CD1c-positive myeloid dendritic cell (primary cell): ENCODE data around the gene LINGO1.

ENCODE experiments used
- DNase-seq: peaks from one replicate; pipeline ENCODE4 v3.0.0-alpha.2; 2016; ENCODE audit errors: extremely low spot score

The LINGO1 gene

GRCh38 chr15:77632534-77633133 is at the start of gene LINGO1:
TSS of gene LINGO1 (minus strand) at chr15:77632912. CDS start at chr15:77632315, 597 bp downstream.
- DNase-seq = no peak

- DNase-seq = no peak
These were observed 48.6 kb upstream of the LINGO1 start for GRCh38 chr15:77681362-77681761.

- DNase-seq = no peak
These were observed 44.1 kb upstream of the LINGO1 start for GRCh38 chr15:77676569-77677375.

- no peak for DNase-seq
These were observed 43.2 kb upstream of the LINGO1 start for GRCh38 chr15:77675806-77676415.

- no peak for DNase-seq
These were observed 41.6 kb upstream of the LINGO1 start for GRCh38 chr15:77674327-77674726.

- DNase-seq = no peak
These were observed 41.2 kb upstream of the LINGO1 start for GRCh38 chr15:77673866-77674265.

GRCh38 chr15:77672135-77672534 is 39.4 kb upstream of the LINGO1 start:
- no peak for DNase-seq

GRCh38 chr15:77671362-77672056 is 38.8 kb upstream of the LINGO1 start:
- no peak for DNase-seq

- DNase-seq = no peak
These were observed 38.0 kb upstream of the LINGO1 start for GRCh38 chr15:77670558-77671361.

- no peak for DNase-seq
These were observed 37.2 kb upstream of the LINGO1 start for GRCh38 chr15:77669896-77670295.

- no peak for DNase-seq
These were observed 34.9 kb upstream of the LINGO1 start for GRCh38 chr15:77667338-77668234.

- DNase-seq = no peak
These were observed 33.6 kb upstream of the LINGO1 start for GRCh38 chr15:77666296-77666660.

- no peak for DNase-seq
These were observed 33.0 kb upstream of the LINGO1 start for GRCh38 chr15:77665530-77666295.

- DNase-seq = no peak
These were observed 31.7 kb upstream of the LINGO1 start for GRCh38 chr15:77664428-77664827.

- DNase-seq = no peak
These were observed 30.5 kb upstream of the LINGO1 start for GRCh38 chr15:77663256-77663655.

- DNase-seq = peak; percentile 21
These were observed 26.9 kb upstream of the LINGO1 start for GRCh38 chr15:77659350-77660321.

- no peak for DNase-seq
These were observed 25.6 kb upstream of the LINGO1 start for GRCh38 chr15:77658304-77658703.

GRCh38 chr15:77657634-77658238 is 25.0 kb upstream of the LINGO1 start:
- no peak for DNase-seq
